ENCODE data around the gene RELL2. TPM values are rescaled to one million over a fixed set of nuclear protein-coding genes. Genes with fewer than 3 reads are reported as not detected.

Gene RELL2
- polyA plus RNA-seq, 12 donors = 0.10 to 0.84 (median 0.29) TPM; not detected in 2

DNA sequence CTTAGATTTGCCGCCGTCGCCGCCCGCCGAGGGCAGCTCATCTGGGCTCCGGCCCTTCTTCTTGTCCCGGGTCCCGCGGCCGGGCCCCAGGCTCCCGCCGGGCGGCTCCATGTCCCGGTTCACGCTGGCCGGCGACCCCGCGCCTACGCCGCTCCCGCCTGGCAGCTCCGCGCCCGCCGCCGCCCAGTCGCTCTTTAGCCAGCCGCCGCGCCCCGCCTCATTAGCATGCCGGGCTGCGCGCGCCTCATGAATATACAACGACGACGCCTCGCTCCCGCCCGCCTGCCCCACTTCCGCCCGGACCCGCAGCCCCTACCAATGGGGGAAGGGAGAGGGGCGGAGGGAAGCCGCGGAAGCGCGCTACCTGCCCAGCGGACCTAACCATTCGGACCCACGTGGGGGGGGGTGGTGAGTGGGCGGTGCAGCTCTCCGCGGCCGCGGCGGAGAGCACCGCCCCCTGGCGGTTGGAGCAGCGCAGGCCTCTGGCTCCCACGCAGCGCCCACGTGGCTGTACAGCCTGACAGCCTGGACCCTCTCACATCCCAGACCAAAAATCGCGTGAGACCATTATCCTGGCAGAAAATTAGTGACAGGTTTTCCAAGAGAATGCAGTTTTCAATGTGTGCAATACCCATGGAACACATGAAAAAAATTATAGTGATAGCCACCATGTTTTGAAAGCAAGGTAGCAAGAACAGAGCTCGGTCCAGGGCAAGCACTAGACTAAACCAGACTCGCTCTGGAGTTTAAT lies 17.8 kb upstream of the RELL2 start, which contains the start of gene DIAPH1:
Gene DIAPH1 (minus strand): TSS at position 197 of the 751 bp plus-strand sequence. CDS start 86 bp downstream, at position 111.
- peak; percentile 94 for DNase-seq

DNA sequence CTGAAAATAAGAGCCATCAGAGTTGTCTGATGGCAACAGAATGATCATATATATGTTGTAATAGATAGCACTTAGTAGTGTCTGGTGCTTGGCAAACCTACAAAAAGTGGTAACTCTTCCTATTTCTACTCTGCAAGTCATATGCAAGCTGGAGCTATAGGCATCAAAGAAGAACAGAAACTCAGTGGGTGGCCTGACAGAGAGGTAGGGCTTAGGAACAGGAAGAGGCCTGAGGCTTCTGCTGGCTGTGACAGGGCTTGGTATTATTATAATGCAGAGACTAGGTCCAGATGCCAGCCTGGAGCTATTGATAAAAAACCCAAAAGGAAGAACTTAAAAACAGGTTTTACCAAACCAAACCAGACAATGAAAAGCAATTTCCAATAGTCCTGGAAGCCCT lies 13.6 kb upstream of the RELL2 start:
- no peak for DNase-seq

DNA sequence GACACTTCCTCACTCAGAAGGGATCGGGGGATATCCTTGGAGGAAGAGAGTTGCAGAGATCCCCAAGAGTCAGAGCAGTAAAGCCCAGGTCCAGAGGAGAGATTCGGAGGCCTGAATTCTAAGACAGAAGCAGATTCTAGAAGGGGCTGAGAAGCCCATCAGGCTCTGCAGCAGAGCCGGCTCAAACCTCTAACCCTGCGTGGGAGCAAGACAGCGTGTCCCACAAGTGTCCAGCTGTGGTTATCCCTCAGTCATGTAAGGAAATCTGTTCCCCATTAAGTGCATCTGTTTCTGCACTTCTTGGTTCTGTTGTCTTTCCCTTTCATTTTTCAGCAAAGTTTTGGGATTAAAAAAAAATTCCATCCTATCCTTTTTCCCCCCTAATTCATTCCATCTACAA lies 13.2 kb upstream of the RELL2 start:
- DNase-seq = no peak

DNA sequence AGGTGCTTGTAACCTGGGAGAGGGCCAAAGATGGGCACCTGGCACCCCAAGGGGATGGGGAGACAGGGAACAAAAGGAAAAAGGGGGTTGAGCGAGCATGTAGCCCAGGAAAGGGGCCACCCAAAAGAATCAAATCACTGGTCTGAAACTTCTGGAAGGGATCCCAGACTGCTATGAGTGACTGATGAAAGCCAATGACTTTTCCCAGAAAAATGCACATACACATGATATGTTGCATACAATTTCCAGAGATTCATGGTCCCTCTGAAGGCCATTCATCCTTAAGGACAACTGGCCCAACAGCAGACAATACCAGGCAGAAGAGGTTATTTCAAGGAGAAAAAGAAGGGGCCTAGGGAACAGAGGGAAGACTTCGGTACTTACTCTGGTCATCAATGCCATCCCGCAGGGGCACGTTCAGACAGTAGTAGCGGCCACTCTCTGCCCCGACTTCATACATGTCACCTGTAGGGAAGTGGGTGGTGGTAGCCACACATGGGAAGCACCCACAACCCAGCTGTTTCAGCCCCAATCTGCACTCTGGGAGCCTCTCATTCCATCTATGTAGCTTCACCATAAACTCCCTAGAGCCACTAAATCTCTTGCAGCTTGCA lies 8.5 kb upstream of the RELL2 start:
- DNase-seq = no peak

DNA sequence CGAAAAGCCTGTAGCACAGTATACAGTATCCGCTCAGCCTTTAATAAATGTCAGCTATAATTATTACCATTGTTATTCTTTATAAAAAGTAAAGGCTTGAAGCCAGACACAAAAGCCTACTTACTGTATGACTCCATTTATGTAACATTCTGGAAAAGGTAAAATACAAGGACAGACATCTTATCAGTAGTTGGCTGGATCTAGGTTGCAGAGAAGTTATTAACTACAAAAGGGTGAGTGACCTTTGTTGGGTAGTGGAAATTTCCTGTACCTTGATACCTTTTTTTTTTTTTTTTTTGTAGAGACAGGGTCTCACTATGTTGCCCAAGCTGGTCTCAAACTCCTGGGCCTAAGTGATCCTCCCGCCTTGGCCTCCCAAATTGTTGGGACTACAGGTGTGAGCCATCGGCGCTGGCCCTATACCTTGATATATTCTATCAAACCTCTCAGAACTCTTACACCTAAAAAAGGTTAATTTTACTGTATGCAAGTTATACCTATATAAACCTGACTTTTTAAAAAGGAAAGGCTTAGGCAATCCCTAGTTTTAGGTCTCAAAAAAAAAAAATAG lies 6.1 kb upstream of the RELL2 start:
- no peak for DNase-seq

DNA sequence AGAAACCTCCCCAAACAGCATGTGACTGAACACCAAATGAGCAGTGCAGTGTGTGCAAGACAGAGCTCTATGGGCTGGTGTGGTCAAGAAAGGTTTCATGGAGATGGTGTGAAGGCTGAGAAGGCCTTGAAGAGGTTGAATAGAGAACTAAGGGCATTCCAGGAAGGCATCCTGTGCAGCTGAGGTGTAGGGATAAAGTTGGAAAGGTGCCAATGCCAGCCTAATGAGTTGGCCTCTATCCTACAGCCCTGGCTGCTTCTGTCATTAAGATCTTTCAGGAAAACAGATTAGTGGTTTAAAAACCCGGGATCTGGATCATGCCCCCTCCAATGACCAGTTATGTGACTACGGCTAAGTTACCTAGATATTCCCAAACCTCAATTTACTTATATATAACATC lies 4.1 kb upstream of the RELL2 start:
- no peak for DNase-seq

DNA sequence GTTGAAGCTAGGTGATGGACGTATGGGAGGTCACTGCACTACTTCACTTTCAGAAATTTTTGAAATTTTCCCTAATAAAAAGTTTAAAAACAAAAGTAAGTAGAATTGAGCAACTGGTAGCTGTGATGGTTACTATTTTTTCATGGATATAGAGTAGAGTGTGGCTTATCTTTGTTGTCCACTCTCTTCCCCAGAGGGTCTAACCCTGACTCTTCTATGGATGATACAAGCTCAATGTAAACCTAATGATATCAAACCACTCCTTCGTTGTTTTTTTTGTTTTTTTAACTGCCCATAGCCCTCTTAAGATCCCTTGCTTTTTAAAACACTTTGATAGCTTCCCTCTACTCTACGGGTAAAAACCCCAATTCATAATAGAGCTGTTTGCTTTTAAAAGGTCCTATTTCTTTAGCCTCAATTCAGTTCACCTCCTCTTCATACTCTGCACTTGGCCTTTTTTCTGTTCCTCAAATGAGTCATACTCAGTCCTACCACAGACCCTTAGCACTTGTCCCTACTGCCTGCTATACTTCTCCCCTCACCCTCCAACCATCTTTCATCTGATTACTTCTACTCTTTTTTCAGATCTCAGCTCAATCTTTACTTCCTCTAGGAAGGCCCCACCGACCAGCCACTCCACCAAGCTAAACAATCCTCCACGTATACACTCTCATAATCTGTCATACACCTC lies 2.8 kb upstream of the RELL2 start:
- no peak for DNase-seq

DNA sequence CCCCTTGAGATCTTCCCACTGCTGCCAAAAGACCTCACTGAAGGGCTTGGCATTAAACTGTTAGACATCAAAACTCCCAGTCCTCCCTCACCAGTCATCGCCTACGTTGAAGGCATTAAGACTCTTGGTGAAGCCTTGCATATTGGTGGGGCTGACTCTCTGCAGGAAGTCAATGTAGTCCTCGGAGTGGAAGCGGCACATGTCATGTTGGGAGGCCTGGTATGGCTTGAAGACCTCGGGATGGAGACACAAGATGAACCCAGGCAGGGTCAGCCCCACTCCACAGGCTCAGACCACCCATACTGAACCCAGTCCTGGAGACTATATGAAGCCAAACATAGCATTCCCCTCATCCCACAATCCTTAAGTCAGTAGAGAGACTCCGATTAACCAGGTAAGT lies 2.1 kb upstream of the RELL2 start:
- DNase-seq = no peak

DNA sequence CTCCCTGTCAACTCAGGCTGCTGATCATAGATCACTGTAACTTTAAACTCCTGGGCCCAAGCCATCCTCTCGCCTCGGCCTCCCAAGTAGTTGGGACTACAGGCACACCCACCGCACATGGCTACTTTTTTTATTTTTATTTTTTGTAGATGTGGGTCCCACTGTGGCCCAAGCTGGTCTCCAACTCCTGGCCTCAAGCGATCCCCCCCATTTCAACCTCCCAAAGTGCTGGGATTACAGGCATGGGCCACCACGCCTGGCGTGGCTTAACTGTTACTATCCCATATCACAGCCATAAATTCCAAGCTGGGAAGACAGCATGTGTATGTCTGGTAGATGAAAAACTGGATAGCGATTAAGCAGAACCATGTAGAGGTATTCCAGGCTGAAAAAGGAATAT lies 1.2 kb upstream of the RELL2 start:
- no peak for DNase-seq

DNA sequence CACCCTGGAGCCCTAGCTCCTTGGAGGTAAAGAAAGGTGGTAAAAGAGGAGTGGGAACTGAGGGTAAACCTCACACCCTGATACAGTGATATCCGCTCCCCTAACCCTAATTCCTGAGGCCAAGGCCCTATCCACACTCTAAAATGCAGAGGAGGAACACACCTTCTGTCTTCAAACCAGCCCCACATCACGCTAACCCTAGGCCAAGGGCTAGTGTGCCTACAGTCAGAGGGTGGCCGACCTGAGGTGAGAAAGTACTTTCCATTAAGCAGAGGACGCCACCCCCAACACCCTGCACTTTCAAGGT lies 738 bp upstream of the RELL2 start:
- DNase-seq = no peak

DNA sequence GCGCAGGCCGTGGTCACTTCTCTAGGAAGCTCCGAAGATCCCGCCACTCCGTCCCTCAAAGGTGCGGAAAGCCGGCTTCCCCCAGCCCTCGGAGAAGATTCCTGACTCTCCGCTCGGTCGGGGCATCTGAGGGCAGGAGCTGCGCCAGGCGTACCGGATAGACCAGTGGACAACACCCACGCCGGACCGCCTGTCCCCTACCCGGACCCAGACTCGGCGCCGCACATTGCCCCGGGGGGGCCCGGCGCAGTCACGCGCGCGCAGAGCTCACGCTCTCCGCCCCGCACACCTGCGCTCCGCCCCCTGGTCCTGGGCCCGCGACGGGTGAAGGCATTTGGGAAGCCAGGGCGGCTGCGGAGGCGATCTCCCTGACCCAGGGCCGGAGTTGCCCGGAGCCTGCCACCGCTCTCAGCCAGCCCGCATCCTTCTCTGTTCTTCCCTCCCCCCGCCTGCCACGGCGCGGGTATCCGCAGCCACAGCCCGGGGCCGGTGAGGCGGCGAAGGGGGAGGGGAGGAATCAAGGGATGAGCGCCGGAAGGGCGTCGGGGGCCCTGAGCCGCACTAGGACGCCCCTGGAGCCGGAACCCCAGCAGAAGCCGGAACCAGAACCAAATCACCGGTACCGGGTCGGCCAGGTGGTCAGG lies 448 bp downstream of the RELL2 start:
- DNase-seq = no peak

DNA sequence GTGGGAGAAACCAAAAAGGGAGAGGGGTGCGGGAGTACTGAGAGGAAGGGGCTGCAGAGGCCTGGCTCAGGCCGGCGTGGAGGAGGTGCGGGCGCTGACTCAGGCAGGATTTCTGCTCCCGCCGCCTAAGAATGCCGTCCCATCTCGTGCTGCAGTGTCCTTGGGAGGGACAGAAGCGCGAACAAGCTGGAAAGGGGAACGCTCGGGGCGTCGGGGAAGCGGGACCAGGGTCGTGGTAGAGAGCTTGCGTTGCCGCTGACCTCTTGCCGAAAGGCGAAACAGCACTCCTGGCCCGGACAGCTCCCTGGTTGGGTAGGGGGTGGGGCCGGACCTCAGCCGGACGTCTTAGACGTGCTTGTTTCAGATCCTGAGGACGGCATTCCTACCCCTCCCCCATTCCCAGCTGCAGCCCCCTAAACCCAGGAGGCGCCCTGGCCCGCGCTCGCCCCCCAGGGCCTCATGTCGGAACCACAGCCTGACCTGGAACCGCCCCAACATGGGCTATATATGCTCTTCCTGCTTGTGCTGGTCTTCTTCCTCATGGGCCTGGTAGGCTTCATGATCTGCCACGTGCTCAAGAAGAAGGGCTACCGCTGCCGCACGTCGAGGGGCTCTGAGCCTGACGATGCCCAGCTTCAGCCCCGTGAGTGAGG lies 1.1 kb downstream of the RELL2 start:
- peak; percentile 43 for DNase-seq

DNA sequence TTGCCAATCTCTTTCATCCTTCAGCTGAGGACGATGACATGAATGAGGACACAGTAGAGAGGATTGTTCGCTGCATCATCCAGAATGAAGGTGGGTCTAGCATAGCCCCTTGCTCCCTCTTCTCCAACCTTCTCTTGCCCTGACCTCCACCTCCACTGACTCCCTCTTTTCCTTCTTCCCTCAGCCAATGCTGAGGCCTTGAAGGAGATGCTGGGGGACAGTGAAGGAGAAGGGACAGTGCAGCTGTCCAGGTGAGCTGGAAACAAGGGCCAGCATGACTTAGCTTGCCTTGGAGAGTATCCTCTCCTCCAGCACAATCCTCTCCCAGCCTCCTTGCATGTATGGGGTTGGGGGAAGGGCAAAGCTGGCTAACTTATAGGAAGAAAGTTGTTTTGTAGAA lies 2.0 kb downstream of the RELL2 start:
- DNase-seq = no peak

DNA sequence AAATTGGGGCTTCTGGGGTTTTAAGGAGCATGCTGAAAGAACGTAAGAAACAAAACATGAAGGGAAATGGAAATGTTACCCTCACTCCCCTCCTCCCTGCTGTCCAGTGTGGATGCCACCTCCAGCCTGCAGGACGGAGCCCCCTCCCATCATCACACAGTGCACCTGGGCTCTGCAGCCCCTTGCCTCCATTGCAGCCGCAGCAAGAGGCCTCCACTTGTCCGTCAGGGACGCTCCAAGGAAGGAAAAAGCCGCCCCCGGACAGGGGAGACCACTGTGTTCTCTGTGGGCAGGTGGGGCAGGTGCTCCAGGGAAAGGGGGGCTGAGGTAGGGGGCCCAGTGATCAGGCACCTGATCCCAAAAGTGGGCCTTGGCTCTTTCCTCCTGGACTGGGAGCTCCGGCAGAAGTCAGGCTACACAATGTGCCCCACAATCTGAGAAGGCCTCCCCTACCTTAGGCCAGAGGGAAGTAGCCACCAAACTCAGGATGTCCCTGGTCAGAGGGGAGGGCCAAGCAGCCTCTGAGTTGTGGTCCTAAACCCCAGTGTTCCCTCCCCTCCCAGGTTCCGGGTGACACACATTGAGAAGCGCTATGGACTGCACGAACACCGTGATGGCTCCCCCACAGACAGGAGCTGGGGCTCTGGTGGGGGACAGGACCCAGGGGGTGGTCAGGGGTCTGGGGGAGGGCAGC lies 2.7 kb downstream of the RELL2 start:
- DNase-seq = no peak

DNA sequence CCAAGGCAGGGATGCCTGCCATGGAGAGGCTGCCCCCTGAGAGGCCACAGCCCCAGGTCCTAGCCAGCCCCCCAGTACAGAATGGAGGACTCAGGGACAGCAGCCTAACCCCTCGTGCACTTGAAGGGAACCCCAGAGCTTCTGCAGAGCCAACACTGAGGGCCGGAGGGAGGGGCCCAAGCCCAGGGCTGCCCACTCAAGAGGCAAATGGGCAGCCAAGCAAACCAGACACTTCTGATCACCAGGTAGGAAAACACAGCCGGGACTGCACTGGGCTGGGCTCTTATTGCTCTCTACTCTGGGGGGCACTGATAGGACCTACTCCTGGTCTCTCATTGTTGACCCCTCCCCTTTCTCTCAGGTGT lies 3.2 kb downstream of the RELL2 start:
- DNase-seq = no peak

DNA sequence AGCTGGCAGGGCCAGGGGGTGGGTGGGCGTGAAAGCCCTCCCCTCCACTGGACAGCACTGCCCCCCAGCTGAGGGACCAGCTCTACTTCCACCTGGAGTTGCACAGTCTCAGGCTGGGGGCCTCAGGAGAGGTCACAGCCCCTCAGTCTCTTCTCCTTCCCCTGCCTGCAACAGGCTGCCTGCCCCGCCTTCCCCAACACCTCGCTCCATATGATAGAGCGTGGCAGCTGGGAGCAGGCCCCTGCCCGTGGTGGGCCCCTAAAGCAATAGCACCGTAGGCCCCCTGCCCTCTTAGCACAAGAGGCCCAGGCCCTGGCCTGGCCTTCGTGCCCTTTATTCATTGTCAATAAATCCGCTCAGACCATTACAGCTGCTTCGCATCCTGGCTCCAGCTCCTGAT lies 3.9 kb downstream of the RELL2 start:
- DNase-seq = no peak

DNA sequence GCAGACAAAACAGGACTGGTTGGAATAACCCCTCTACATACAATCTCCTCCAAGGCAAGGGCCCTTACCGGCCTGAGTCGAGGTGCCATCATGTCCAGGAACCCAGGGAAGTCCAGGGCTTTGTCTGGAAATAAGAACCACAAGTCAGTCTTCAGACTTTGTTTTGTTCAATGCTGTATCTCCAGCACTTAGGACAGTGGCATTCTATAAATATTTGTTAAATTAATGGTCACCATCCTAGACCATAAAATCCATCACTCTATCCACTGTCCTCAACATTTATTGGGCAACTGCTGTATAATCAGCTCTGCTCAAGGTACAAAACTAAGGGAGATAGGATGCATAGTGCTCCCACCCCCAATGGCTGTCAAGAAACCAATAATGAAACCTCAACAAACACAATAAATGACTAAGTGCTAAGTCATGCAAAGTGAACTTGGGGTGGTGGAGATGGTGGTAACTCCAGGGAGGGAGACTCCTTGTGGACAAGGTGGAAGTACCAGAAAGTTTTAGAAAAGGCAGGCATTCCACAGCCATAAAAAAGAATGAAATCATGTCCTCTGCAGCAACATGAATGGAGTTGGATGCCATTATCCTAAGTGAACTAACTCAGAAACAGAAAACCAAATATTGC lies 5.0 kb downstream of the RELL2 start:
- no peak for DNase-seq

DNA sequence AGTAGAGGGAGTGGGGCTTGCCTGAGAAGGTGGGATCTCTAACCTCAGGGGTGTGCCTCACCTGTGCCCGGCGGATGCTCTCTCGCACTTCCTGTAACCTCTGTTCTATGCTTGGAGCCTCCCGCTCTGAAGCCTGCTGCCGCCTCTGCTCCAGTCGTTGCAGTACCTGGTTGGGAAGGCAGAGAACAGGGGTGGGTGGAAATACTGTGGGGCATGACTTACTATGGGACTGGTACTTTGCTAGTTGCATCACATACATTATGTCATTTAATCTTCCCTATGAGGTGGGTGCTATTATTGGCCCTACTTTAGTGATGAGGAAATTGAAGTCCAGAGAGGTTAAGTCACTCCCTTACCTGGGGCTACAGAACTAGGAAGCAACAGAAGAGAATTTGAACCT lies 9.2 kb downstream of the RELL2 start:
- no peak for DNase-seq

DNA sequence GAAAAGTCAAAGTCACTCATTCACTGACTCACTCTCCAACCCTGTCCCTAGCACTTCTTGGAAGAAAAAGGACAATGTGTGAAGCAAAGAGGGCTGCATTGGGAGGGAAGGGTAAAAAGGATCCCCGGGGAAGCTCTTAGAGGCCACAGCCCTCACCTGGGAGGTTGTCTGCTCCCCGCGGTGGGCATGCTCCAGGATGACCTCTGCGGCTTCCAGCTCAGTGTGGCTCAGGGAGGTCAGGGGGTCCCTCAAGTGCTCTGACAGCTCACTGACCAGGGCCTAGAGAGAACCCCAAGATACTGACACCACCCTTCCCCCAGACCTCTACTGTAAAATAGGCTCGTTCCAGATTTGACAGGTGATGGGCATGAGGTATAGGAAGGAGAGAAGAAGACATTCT lies 10.4 kb downstream of the RELL2 start:
- DNase-seq = no peak

DNA sequence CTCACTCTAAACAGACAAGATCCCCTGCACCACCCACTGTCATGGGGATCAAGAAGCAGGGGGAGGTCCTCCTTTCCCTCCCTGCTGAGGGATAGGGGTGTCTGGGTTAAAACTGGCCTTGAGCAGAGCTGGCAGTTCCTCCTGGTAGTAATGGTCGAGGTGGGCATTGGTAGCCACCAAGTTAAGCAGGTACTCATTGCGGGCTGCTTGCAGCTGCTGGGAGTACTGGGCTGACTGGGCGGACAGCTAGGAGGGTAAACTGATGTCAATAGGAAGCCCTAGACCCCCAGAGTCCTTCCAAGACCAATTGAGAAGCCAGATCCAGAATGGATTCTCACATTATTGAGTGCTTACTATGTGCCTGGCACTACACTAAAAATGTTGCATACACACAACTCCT lies 11.1 kb downstream of the RELL2 start:
- no peak for DNase-seq
